ENCODE measurements around the gene ZFHX3. TPM values are rescaled to one million over a fixed set of nuclear protein-coding genes. Genes with fewer than 3 reads are reported as not detected.

The ZFHX3 gene
- total RNA-seq, 2 experiments from 2014 or later: 0.63 to 0.64 TPM

GRCh38 chr16:72764015-72764654 lies 283.8 kb downstream of the ZFHX3 start:
- Histone ChIP-seq H3K4me3 (ENCODE audit: low read length) (no peak overlapping the region), H3K9me3 (ENCODE audit: control insufficient read depth in 1 of 2, insufficient read depth in 1 of 2, low read length in 2 of 2) (no peaks in the 10 kb centered on the region), H3K36me3 (ENCODE audit: insufficient read depth, low read length) (no peaks in the 10 kb centered on the region), H3K27ac (ENCODE audit: low read depth in 1 of 2, low read length in 2 of 2) (no peak overlapping the region), H3K4me1 (ENCODE audit: insufficient read depth, low read length) (no peaks in the 10 kb centered on the region), H3K27me3 (ENCODE audit: control insufficient read depth in 1 of 2, insufficient read depth in 2 of 2, low read length in 2 of 2) (no peaks in the 10 kb centered on the region)
- Mint-ChIP-seq H3K4me1 (ENCODE audit: low read depth) (no peaks in the 10 kb centered on the region), H3K27ac (no peak overlapping the region), H3K4me3 (no peak overlapping the region), H3K36me3 (ENCODE audit: low read depth) (no peaks in the 10 kb centered on the region), H3K27me3 (no peaks in the 10 kb centered on the region), H3K9me3 (no peaks in the 10 kb centered on the region)
- ATAC-seq (ENCODE audit: poor library complexity) (no peak), DNase-seq (no peak)
- ChIA-PET CTCF (no interaction called here), POLR2A (no interaction called here)
- TF ChIP-seq CTCF (IDR thresholded peaks at IDR 0.05): no peak
- intact Hi-C loops (cut with DNase I, micrococcal nuclease): no loop called here

- Mint-ChIP-seq H3K27me3 (no peaks in the 10 kb centered on the region), H3K27ac (no peak overlapping the region), H3K4me1 (ENCODE audit: low read depth) (no peaks in the 10 kb centered on the region), H3K36me3 (ENCODE audit: low read depth) (no peaks in the 10 kb centered on the region), H3K4me3 (no peak overlapping the region), H3K9me3 (peaks cover 4% of the 10 kb centered on the region)
- intact Hi-C loops (cut with DNase I, micrococcal nuclease): no loop called here
- ChIA-PET POLR2A (no interaction called here), CTCF (no interaction called here)
- H3K36me3 ChIP-seq (ENCODE audit: insufficient read depth, low read length): no peaks in the 10 kb centered on the region
- DNase-seq: no peak
- no peaks in the 10 kb centered on the region for H3K4me1 ChIP-seq (ENCODE audit: insufficient read depth, low read length)
- no peak for ATAC-seq (ENCODE audit: poor library complexity)
- H3K27ac ChIP-seq (ENCODE audit: low read depth in 1 of 2, low read length in 2 of 2): no peak overlapping the region
- H3K27me3 ChIP-seq (ENCODE audit: control insufficient read depth in 1 of 2, insufficient read depth in 2 of 2, low read length in 2 of 2): no peaks in the 10 kb centered on the region
- H3K9me3 ChIP-seq (ENCODE audit: control insufficient read depth in 1 of 2, insufficient read depth in 1 of 2, low read length in 2 of 2): no peaks in the 10 kb centered on the region
- no peak for TF ChIP-seq CTCF (IDR thresholded peaks at IDR 0.05)
- H3K4me3 ChIP-seq (ENCODE audit: low read length): no peak overlapping the region
Measured at GRCh38 chr16:72760581-72760980, 287.3 kb downstream of the ZFHX3 start.

GRCh38 chr16:72753881-72754280 lies 294.0 kb downstream of the ZFHX3 start:
- no peaks in the 10 kb centered on the region for H3K4me1 Mint-ChIP-seq (ENCODE audit: low read depth)
- no peak for ATAC-seq (ENCODE audit: poor library complexity)
- H3K27me3 Mint-ChIP-seq: no peaks in the 10 kb centered on the region
- no peak overlapping the region for H3K27ac Mint-ChIP-seq
- H3K4me3 Mint-ChIP-seq: no peak overlapping the region
- DNase-seq: no peak
- Histone ChIP-seq H3K27me3 (ENCODE audit: control insufficient read depth in 1 of 2, insufficient read depth in 2 of 2, low read length in 2 of 2) (no peaks in the 10 kb centered on the region), H3K4me3 (ENCODE audit: low read length) (no peak overlapping the region), H3K4me1 (ENCODE audit: insufficient read depth, low read length) (no peaks in the 10 kb centered on the region), H3K9me3 (ENCODE audit: control insufficient read depth in 1 of 2, insufficient read depth in 1 of 2, low read length in 2 of 2) (no peaks in the 10 kb centered on the region), H3K36me3 (ENCODE audit: insufficient read depth, low read length) (no peaks in the 10 kb centered on the region), H3K27ac (ENCODE audit: low read depth in 1 of 2, low read length in 2 of 2) (no peak overlapping the region)
- H3K36me3 Mint-ChIP-seq (ENCODE audit: low read depth): no peaks in the 10 kb centered on the region
- intact Hi-C loops (cut with DNase I, micrococcal nuclease): no loop called here
- no peak for TF ChIP-seq CTCF (IDR thresholded peaks at IDR 0.05)
- POLR2A ChIA-PET: no interaction called here
- peaks cover 4% of the 10 kb centered on the region for H3K9me3 Mint-ChIP-seq
- CTCF ChIA-PET: no interaction called here

Measured in CD4-positive, alpha-beta T cell (primary cell).